ENCODE measurements around the gene KRT78.

KRT78 gene

GRCh38 chr12:52838609-52839435 is 10.0 kb downstream of the KRT78 start:
- no peak for DNase-seq (ENCODE audit: low read depth in 1 of 2, low spot score in 1 of 2)

GRCh38 chr12:52837781-52838608 is 10.8 kb downstream of the KRT78 start:
- no peak for DNase-seq (ENCODE audit: low read depth in 1 of 2, low spot score in 1 of 2)

GRCh38 chr12:52837413-52837741 is 11.4 kb downstream of the KRT78 start:
- DNase-seq (ENCODE audit: low read depth in 1 of 2, low spot score in 1 of 2) = no peak

GRCh38 chr12:52836491-52837412 is 12.0 kb downstream of the KRT78 start:
- no peak for DNase-seq (ENCODE audit: low read depth in 1 of 2, low spot score in 1 of 2)

- peak in 1 of 2 donors; percentile 27 for DNase-seq (ENCODE audit: low read depth in 1 of 2, low spot score in 1 of 2)
These were observed 12.7 kb downstream of the KRT78 start for GRCh38 chr12:52836042-52836466.

GRCh38 chr12:52835271-52836041 is 13.3 kb downstream of the KRT78 start:
- DNase-seq (ENCODE audit: low read depth in 1 of 2, low spot score in 1 of 2) = no peak

- no peak for DNase-seq (ENCODE audit: low read depth in 1 of 2, low spot score in 1 of 2)
These were observed 14.1 kb downstream of the KRT78 start for GRCh38 chr12:52834727-52835001.

- no peak for DNase-seq (ENCODE audit: low read depth in 1 of 2, low spot score in 1 of 2)
These were observed 14.7 kb downstream of the KRT78 start, which contains the start of gene KRT79 for GRCh38 chr12:52833922-52834726. KRT79 (minus strand) TSS chr12:52834311; CDS start chr12:52834260, 51 bp downstream.

GRCh38 chr12:52832985-52833905 is 15.5 kb downstream of the KRT78 start:
- no peak for DNase-seq (ENCODE audit: low read depth in 1 of 2, low spot score in 1 of 2)

- no peak for DNase-seq (ENCODE audit: low read depth in 1 of 2, low spot score in 1 of 2)
These were observed 16.3 kb downstream of the KRT78 start for GRCh38 chr12:52832451-52832850.

GRCh38 chr12:52831251-52831650 is 17.5 kb downstream of the KRT78 start:
- no peak for DNase-seq (ENCODE audit: low read depth in 1 of 2, low spot score in 1 of 2)

- no peak for DNase-seq (ENCODE audit: low read depth in 1 of 2, low spot score in 1 of 2)
These were observed 18.6 kb downstream of the KRT78 start for GRCh38 chr12:52829986-52830770.

GRCh38 chr12:52828591-52829021 is 20.2 kb downstream of the KRT78 start:
- no peak for DNase-seq (ENCODE audit: low read depth in 1 of 2, low spot score in 1 of 2)

GRCh38 chr12:52828156-52828555 is 20.6 kb downstream of the KRT78 start:
- no peak for DNase-seq (ENCODE audit: low read depth in 1 of 2, low spot score in 1 of 2)

- no peak for DNase-seq (ENCODE audit: low read depth in 1 of 2, low spot score in 1 of 2)
These were observed 21.2 kb downstream of the KRT78 start for GRCh38 chr12:52827499-52828090.

GRCh38 chr12:52826611-52827498 is 21.9 kb downstream of the KRT78 start:
- DNase-seq (ENCODE audit: low read depth in 1 of 2, low spot score in 1 of 2) = no peak
